CD14-positive monocyte (primary cell): ENCODE results near the gene CHMP4A. TPM values are rescaled to one million over a fixed set of nuclear protein-coding genes. Genes with fewer than 3 reads are reported as not detected.
A peak's percentile ranks its signal among the peaks of the same experiment; 100 is the strongest.

Experiments used
- DNase-seq, 3 donors: peaks; one replicate each; pipeline ENCODE4 v3.0.0-alpha.2; 2011 to 2022
- H2AFZ ChIP-seq: 2 replicates; pipeline ENCODE4 v1.6.0; 2012; ENCODE audit warnings: mild to moderate bottlenecking, low read depth, low read length, inconsistent platforms; ENCODE audit not compliant: insufficient read depth, poor library complexity, severe bottlenecking
- H3K27ac ChIP-seq, 2 donors: 1 replicate in 1 of 2; 2 replicates in 1 of 2; pipeline ENCODE4 v1.5.1; 2012 to 2013; ENCODE audit warnings: low read length in 2 of 2, control low read depth in 1 of 2, inconsistent platforms in 1 of 2, low read depth in 1 of 2, mild to moderate bottlenecking in 1 of 2
- H3K27me3 ChIP-seq, 2 donors: one replicate each; pipeline versions ENCODE4 v1.6.0 to v1.6.1; 2011 to 2013; ENCODE audit warnings: low read length in 2 of 2; ENCODE audit not compliant: control insufficient read depth in 2 of 2, insufficient read depth in 2 of 2
- H3K36me3 ChIP-seq, 2 donors: replicated peaks in 1 of 2; 1 replicate in 1 of 2; 2 replicates in 1 of 2; pipeline versions ENCODE4 v1.5.1 to v1.6.1; 2012 to 2013; ENCODE audit warnings: low read length in 2 of 2, control low read depth in 1 of 2, inconsistent platforms in 1 of 2, mild to moderate bottlenecking in 1 of 2; ENCODE audit not compliant: insufficient read depth in 2 of 2, control insufficient read depth in 1 of 2
- H3K4me1 ChIP-seq, 2 donors: 1 replicate in 1 of 2; 2 replicates in 1 of 2; pipeline versions ENCODE4 v1.5.1 to v1.6.1; 2012 to 2013; ENCODE audit warnings: low read length in 2 of 2, control low read depth in 1 of 2, inconsistent platforms in 1 of 2, mild to moderate bottlenecking in 1 of 2, moderate library complexity in 1 of 2; ENCODE audit not compliant: insufficient read depth in 2 of 2, control insufficient read depth in 1 of 2
- H3K4me2 ChIP-seq: replicated peaks from 2 replicates; pipeline ENCODE3; 2012; ENCODE audit warnings: low read length, moderate library complexity, mild to moderate bottlenecking; ENCODE audit not compliant: poor library complexity, severe bottlenecking; ENCODE audit errors: extremely low read depth
- H3K4me3 ChIP-seq, 3 experiments: fragments of 200-600 bp in 1 of 3; sonication (generic) in 1 of 3; replicated peaks in 1 of 3; 1 replicate in 2 of 3; 2 replicates in 1 of 3; pipeline ENCODE4 v1.5.1; 2011 to 2013; ENCODE audit warnings: low read length in 3 of 3, mild to moderate bottlenecking in 3 of 3, control low read depth in 2 of 3, low read depth in 2 of 3, inconsistent platforms in 1 of 3, moderate library complexity in 1 of 3
- H3K79me2 ChIP-seq: 2 replicates; pipeline ENCODE4 v1.6.0; 2012; ENCODE audit warnings: mild to moderate bottlenecking, control low read depth, inconsistent platforms, low read length, moderate library complexity; ENCODE audit not compliant: insufficient read depth
- H3K9ac ChIP-seq: 2 replicates; pipeline ENCODE4 v1.6.0; 2017; ENCODE audit warnings: low read length, mild to moderate bottlenecking; ENCODE audit not compliant: insufficient read depth, poor library complexity, severe bottlenecking
- H3K9me3 ChIP-seq, 2 donors: replicated peaks in 1 of 2; 1 replicate in 1 of 2; 2 replicates in 1 of 2; pipeline versions ENCODE4 v1.5.1 to v1.6.1; 2012 to 2013; ENCODE audit warnings: low read length in 2 of 2, control low read depth in 1 of 2; ENCODE audit not compliant: control insufficient read depth in 1 of 2, insufficient read depth in 1 of 2
- H4K20me1 ChIP-seq: 2 replicates; pipeline ENCODE4 v1.6.0; 2012; ENCODE audit warnings: mild to moderate bottlenecking, low read length, control low read depth, moderate library complexity; ENCODE audit not compliant: insufficient read depth
- H3K27ac Mint-ChIP-seq, 7 donors: one replicate each; pipeline ENCODE4 v1.8.0; 2020; ENCODE audit warnings: mild to moderate bottlenecking in 7 of 7, mixed read lengths in 7 of 7, moderate library complexity in 6 of 7, inconsistent platforms in 2 of 7
- H3K27me3 Mint-ChIP-seq, 3 donors: one replicate each; pipeline ENCODE4 v1.8.0; 2021 to 2022; ENCODE audit warnings: low read depth in 3 of 3, mild to moderate bottlenecking in 3 of 3, mixed read lengths in 3 of 3, moderate library complexity in 3 of 3, inconsistent platforms in 1 of 3
- H3K36me3 Mint-ChIP-seq, 2 donors: one replicate each; pipeline ENCODE4 v1.8.0; 2020; ENCODE audit warnings: mixed read lengths in 2 of 2, inconsistent platforms in 1 of 2, mild to moderate bottlenecking in 1 of 2
- H3K4me1 Mint-ChIP-seq: one replicate; pipeline ENCODE4 v1.8.0; 2020; ENCODE audit warnings: mild to moderate bottlenecking, mixed read lengths
- H3K4me3 Mint-ChIP-seq, 2 donors: one replicate each; pipeline ENCODE4 v1.8.0; 2020; ENCODE audit warnings: mild to moderate bottlenecking in 2 of 2, mixed read lengths in 2 of 2, moderate library complexity in 1 of 2
- H3K9me3 Mint-ChIP-seq, 7 donors: one replicate each; pipeline ENCODE4 v1.8.0; 2020 to 2022; ENCODE audit warnings: mixed read lengths in 7 of 7, mild to moderate bottlenecking in 6 of 7, moderate library complexity in 6 of 7, inconsistent platforms in 2 of 7
- CTCF ChIP-seq: fragments of 200-600 bp; IDR thresholded peaks from one replicate; pipeline ENCODE4 v1.8.0; 2022; ENCODE audit warnings: antibody characterized with exemption, mild to moderate bottlenecking
- WGBS: methylation state at CpG from one replicate; pipeline ENCODE4 v1.1.5; 2013; ENCODE audit warnings: missing lambda C conversion rate; ENCODE audit not compliant: insufficient coverage; 5-methylcytosine and 5-hydroxymethylcytosine counted together
- intact Hi-C, 2 donors: fragments of 100-400 bp; cut with micrococcal nuclease; formaldehyde crosslinking; loops; one replicate each; pipeline versions ENCODE4 v1.15.0 to v1.15.1; 2023
- polyA plus RNA-seq, 3 donors: library from polyadenylated mRNA; depleted of rRNA in 1 of 3; unstranded in 2 of 3; stranded (reverse) in 1 of 3; fragments of 300-500 nt in 2 of 3; fragments of >200 nt in 1 of 3; fragmentation: Illumina TruSeq in 2 of 3; gene quantifications; 1 replicate in 2 of 3; 2 replicates in 1 of 3; pipeline ENCODE4 v1.2.3, GENCODE V29; 2012 to 2021

Gene CHMP4A
- polyA plus RNA-seq, 3 donors, result 99.0 to 128 (median 102) TPM

- Histone ChIP-seq H3K36me3 (peaks cover 40 to 71% of the 10 kb centered on the region in 2 donors), H3K79me2 (no peaks in the 10 kb centered on the region), H4K20me1 (no peaks in the 10 kb centered on the region), H3K27me3 (no peaks in the 10 kb centered on the region), H3K27ac (no peak overlapping the region), H3K9ac (no peak overlapping the region), H3K4me3 (no peak overlapping the region), H3K4me2 (no peak overlapping the region), H2AFZ (no peak overlapping the region), H3K9me3 (no peaks in the 10 kb centered on the region), H3K4me1 (peaks cover 17% of the 10 kb centered on the region in 2 donors)
- H3K27ac Mint-ChIP-seq, result peak overlapping the region in 2 of 7 donors; percentile 13 to 66
- 96% methylated on average over 17 of the region's 19 CpGs for WGBS
- no peaks in the 10 kb centered on the region for H3K9me3 Mint-ChIP-seq
- H3K27me3 Mint-ChIP-seq, result peaks cover 0 to 3% (median 1%) of the 10 kb centered on the region in 3 donors
- H3K4me3 Mint-ChIP-seq, result no peak overlapping the region
- no peak for DNase-seq
- intact Hi-C loops, result no loop called here
- peaks cover 19% of the 10 kb centered on the region for H3K4me1 Mint-ChIP-seq
- H3K36me3 Mint-ChIP-seq, result peaks cover 57 to 73% of the 10 kb centered on the region in 2 donors
- TF ChIP-seq CTCF, result no peak
Observed at GRCh38 chr14:24184104-24184970, 29.0 kb downstream of the CHMP4A start.

- H3K4me1 ChIP-seq, result peaks cover 5 to 6% of the 10 kb centered on the region in 2 donors
- Mint-ChIP-seq H3K27ac (no peak overlapping the region), H3K36me3 (peaks cover 70 to 86% of the 10 kb centered on the region in 2 donors), H3K27me3 (peaks cover 0 to 3% (median 1%) of the 10 kb centered on the region in 3 donors), H3K4me1 (peaks cover 9% of the 10 kb centered on the region), H3K4me3 (no peak overlapping the region), H3K9me3 (no peaks in the 10 kb centered on the region)
- H3K27me3 ChIP-seq, result no peaks in the 10 kb centered on the region
- no peaks in the 10 kb centered on the region for H3K9me3 ChIP-seq
- no peak overlapping the region for H3K27ac ChIP-seq
- 91% methylated on average over 7 of the region's 15 CpGs for WGBS
- intact Hi-C loops, result no loop called here
- no peaks in the 10 kb centered on the region for H3K79me2 ChIP-seq
- H3K4me2 ChIP-seq, result no peak overlapping the region
- no peak overlapping the region for H2AFZ ChIP-seq
- H3K4me3 ChIP-seq, result no peak overlapping the region
- DNase-seq, result no peak
- H4K20me1 ChIP-seq, result no peaks in the 10 kb centered on the region
- no peak overlapping the region for H3K9ac ChIP-seq
- TF ChIP-seq CTCF, result no peak
- H3K36me3 ChIP-seq, result peaks cover 53 to 84% of the 10 kb centered on the region in 2 donors
Observed at GRCh38 chr14:24183014-24183481, 30.2 kb downstream of the CHMP4A start.
